ENCODE measurements around the gene ADIPOR2. TPM values are rescaled to one million over a fixed set of nuclear protein-coding genes. Genes with fewer than 3 reads are reported as not detected.

The ADIPOR2 gene
- total and polyA plus RNA-seq, 2 of the 4 experiments (the other 2 are of a cell fraction): 20.0 to 24.9 TPM

- no peak overlapping the region for H2BK5ac ChIP-seq (ENCODE audit: low read depth, low read length, poor library complexity, severe bottlenecking)
- no peak overlapping the region for H3K4me3 ChIP-seq (ENCODE audit: insufficient read depth, low read depth, low read length)
- 0 out of 4 replicates have a peak, but pooled peaks cover 0 to 3% of the 10 kb centered on the region in 2 experiments for H3K79me1 ChIP-seq (ENCODE audit: low read depth in 1 of 2, low read length in 2 of 2)
- no peaks in the 10 kb centered on the region; the same call in 1 of the 2 replicates for H3K27me3 ChIP-seq (ENCODE audit: control insufficient read depth, insufficient read depth, low read length)
- 0 out of 2 replicates have a peak, but pooled peaks cover 6% of the 10 kb centered on the region for H4K20me1 ChIP-seq (ENCODE audit: insufficient read depth, low read length)
- intact Hi-C loops (cut with micrococcal nuclease): loop anchor here (5.0 kb wide), 1 partner anchor 257 kb away; the partner anchor contains the start of gene CACNA1C
- H3K27ac ChIP-seq (ENCODE audit: insufficient read depth, low read length): no peak overlapping the region
- H4K5ac ChIP-seq (ENCODE audit: low read depth, low read length): no peak overlapping the region
- ChIA-PET CTCF (interaction anchor here (0.7 to 1.4 kb wide), 3 partner anchors 14 to 144 kb away, joined by 3 to 4 read pairs (median 3); no protein-coding TSS in a partner anchor), POLR2A (ENCODE audit: unreplicated experiment) (no interaction called here)
- H3K9me1 ChIP-seq (ENCODE audit: insufficient read depth, low read length): peaks cover 4% of the 10 kb centered on the region; the same call in 1 of the 2 replicates
- no peak for DNase-seq
- no TSS peak for BruUV-seq (replicated peaks)
- no peak overlapping the region for H3K56ac ChIP-seq (ENCODE audit: extremely low read depth, insufficient read depth, low read length)
- H3K36me3 ChIP-seq (ENCODE audit: control insufficient read depth, insufficient read depth, low read length): no peaks in the 10 kb centered on the region
- no peak overlapping the region for H3K9ac ChIP-seq (ENCODE audit: low read depth, low read length)
- H3K4me2 ChIP-seq (ENCODE audit: low read depth, low read length): no peak overlapping the region
- H2BK20ac ChIP-seq (ENCODE audit: low read depth, low read length): no peak overlapping the region
- H3K9me3 ChIP-seq (ENCODE audit: control insufficient read depth, insufficient read depth, low read length): no peaks in the 10 kb centered on the region
- no peak overlapping the region for H2AK9ac ChIP-seq (replicated peaks; ENCODE audit: low read depth, low read length, poor library complexity)
- no peak overlapping the region for H3K4ac ChIP-seq (ENCODE audit: low read depth, low read length)
- TF ChIP-seq SMC3 (IDR thresholded peaks at IDR 0.05; ENCODE audit: low read depth, low read length): no peak
- TF ChIP-seq BHLHE40 (IDR thresholded peaks at IDR 0.05; ENCODE audit: low read depth, low read length): no peak
- TF ChIP-seq MAZ (IDR thresholded peaks at IDR 0.05; ENCODE audit: borderline replicate concordance, low read depth, low read length): no peak
- TF ChIP-seq, protein P1, sequence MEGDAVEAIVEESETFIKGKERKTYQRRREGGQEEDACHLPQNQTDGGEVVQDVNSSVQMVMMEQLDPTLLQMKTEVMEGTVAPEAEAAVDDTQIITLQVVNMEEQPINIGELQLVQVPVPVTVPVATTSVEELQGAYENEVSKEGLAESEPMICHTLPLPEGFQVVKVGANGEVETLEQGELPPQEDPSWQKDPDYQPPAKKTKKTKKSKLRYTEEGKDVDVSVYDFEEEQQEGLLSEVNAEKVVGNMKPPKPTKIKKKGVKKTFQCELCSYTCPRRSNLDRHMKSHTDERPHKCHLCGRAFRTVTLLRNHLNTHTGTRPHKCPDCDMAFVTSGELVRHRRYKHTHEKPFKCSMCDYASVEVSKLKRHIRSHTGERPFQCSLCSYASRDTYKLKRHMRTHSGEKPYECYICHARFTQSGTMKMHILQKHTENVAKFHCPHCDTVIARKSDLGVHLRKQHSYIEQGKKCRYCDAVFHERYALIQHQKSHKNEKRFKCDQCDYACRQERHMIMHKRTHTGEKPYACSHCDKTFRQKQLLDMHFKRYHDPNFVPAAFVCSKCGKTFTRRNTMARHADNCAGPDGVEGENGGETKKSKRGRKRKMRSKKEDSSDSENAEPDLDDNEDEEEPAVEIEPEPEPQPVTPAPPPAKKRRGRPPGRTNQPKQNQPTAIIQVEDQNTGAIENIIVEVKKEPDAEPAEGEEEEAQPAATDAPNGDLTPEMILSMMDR (conservative IDR thresholded peaks at IDR 0.05; ENCODE audit: low read depth, low read length): no peak
- TF ChIP-seq NFE2L2 (IDR thresholded peaks at IDR 0.05; ENCODE audit: low read depth, low read length): no peak
- TF ChIP-seq FOS (IDR thresholded peaks at IDR 0.05; ENCODE audit: low read depth, low read length): no peak
- no peak for TF ChIP-seq RFX5 (IDR thresholded peaks at IDR 0.05; ENCODE audit: low read depth, low read length)
- TF ChIP-seq ELK1 (IDR thresholded peaks at IDR 0.05; ENCODE audit: borderline replicate concordance, low read depth, low read length): no peak
- TF ChIP-seq RCOR1 (IDR thresholded peaks at IDR 0.05; ENCODE audit: insufficient replicate concordance, low read length): no peak
- no peak for TF ChIP-seq MAFK (IDR thresholded peaks at IDR 0.05; ENCODE audit: low read depth, low read length)
- TF ChIP-seq CHD1 (IDR thresholded peaks at IDR 0.05; ENCODE audit: low read depth, low read length): no peak
- TF ChIP-seq RAD21 (IDR thresholded peaks at IDR 0.05; ENCODE audit: low read length): no peak
- no peak overlapping the region for H3K23ac ChIP-seq (ENCODE audit: low read depth, low read length)
- no peak overlapping the region for H2BK15ac ChIP-seq (ENCODE audit: low read depth, low read length)
- H3K18ac ChIP-seq (ENCODE audit: low read depth, low read length): no peak overlapping the region
- H2AFZ ChIP-seq (replicated peaks; ENCODE audit: low read length, poor library complexity): peak overlapping the region; percentile 98
- H4K91ac ChIP-seq (ENCODE audit: insufficient read depth, low read depth, low read length): no peak overlapping the region
- in situ Hi-C loops (cut with MboI; ENCODE audit: low sequenced_read_pairs): no loop called here
- H2AK5ac ChIP-seq (ENCODE audit: low read depth, low read length): no peak overlapping the region
- no peak overlapping the region for H3K14ac ChIP-seq (replicated peaks; ENCODE audit: low read depth, low read length)
- H3K4me1 ChIP-seq (ENCODE audit: control insufficient read depth, insufficient read depth, low read length): peaks cover 4% of the 10 kb centered on the region; the same call in 1 of the 2 replicates
- dilution Hi-C loops (cut with HindIII; ENCODE audit: low sequenced_read_pairs, unreplicated experiment): no loop called here
- H2BK120ac ChIP-seq (ENCODE audit: low read depth, low read length): no peak overlapping the region
- no peak for ATAC-seq (ENCODE audit: low read depth)
- H4K8ac ChIP-seq (ENCODE audit: low read depth in 2 of 2, low read length in 2 of 2): peak overlapping the region; percentile 14 to 64; a peak in 3 of 4 replicates
- WGBS, 2 experiments (ENCODE audit: extremely low coverage in 2 of 2, insufficient read length in 1 of 2): 85% methylated on average over 9 of the region's 19 CpGs; no CpG with 5 or more reads in 1 of the 2 experiments
Observed at GRCh38 chr12:1795221-1795784, 104.4 kb downstream of the ADIPOR2 start.
